Measurements from ENCODE around the gene TMEM255B.

DNA sequence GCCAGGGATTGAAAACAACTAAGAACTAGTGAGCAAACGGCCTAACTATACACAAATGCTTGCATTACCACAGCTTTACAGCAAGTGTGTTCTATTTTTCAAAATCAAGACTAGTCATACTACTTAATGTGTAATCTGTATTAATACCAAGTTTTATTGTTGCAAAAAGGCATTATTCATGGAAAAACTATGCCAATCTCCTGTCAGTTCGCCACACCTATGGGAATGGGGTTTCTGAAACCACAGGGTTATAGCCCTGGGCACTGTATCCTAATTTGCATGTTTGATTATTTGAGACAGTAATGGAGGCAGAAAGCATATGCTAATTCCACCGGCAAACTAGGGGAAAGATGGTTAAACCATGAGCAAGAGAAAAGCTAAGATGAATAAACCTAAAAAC is 90.5 kb downstream of the TMEM255B start:
- TF ChIP-seq POLR2A (IDR thresholded peaks at IDR 0.05) (no peak), POLR2AphosphoS5 (IDR thresholded peaks at IDR 0.05) (no peak)
- TF ChIP-seq, protein P1, sequence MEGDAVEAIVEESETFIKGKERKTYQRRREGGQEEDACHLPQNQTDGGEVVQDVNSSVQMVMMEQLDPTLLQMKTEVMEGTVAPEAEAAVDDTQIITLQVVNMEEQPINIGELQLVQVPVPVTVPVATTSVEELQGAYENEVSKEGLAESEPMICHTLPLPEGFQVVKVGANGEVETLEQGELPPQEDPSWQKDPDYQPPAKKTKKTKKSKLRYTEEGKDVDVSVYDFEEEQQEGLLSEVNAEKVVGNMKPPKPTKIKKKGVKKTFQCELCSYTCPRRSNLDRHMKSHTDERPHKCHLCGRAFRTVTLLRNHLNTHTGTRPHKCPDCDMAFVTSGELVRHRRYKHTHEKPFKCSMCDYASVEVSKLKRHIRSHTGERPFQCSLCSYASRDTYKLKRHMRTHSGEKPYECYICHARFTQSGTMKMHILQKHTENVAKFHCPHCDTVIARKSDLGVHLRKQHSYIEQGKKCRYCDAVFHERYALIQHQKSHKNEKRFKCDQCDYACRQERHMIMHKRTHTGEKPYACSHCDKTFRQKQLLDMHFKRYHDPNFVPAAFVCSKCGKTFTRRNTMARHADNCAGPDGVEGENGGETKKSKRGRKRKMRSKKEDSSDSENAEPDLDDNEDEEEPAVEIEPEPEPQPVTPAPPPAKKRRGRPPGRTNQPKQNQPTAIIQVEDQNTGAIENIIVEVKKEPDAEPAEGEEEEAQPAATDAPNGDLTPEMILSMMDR (IDR thresholded peaks at IDR 0.05), result no peak

Measured in prostate gland (tissue), 2 donors.